NCI-H1092 (cell line): ENCODE results near the gene LONP1.
"Not testable (repeated sequence)": the region's sequence is repeated elsewhere in the genome, so short reads cannot be mapped to it uniquely, and the experiment has no call there.

ENCODE experiments used
- DNase-seq: peaks from one replicate; lab custom pipeline; 2025; lab: John Stamatoyannopoulos, UW

LONP1 gene

DNA sequence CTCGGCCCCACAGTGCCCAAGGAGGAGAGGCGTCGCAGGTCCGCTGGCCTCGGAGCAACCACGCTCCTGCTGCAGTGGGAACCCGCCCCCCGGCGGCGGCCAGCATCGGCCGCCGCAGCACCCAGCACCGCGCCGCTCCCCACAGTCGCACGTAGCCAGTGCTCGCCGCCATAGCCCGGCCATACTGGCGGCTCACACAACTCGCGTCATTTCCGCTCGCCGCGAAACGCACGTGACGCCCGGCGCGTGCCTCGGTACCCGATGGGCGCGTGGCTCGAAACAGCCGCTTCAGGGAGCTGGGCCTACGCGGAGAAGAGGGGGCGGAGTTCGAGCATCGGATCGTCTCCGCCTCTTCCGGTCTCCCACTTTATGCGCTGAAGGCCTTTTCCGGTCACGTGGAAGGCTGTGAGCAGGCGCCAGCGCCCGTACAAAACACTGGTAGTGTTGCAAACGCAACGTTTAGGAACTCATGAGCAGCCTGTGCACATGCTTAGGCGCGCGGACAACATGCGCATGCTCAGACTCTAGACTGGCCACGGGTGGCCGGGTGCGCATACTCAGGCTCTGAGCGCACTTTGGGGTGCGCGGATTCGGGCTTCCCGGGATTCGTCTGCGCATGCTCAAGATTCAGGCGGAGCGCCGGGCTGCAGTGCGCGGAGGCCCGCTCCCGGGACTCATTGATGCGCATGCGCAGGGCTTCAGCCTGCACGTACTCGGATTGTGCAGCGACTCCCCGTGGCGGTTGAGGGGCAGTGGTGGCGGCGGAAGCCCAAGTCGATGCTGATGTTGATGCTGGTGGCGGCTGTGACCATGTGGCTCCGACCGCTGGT is at the start of gene LONP1, which contains the start of gene CATSPERD:
Gene LONP1 (minus strand): TSS at position 186 of the 830 bp plus-strand sequence. CDS start 14 bp downstream, at position 172.
Gene CATSPERD (plus strand): TSS at position 677 of the 830 bp plus-strand sequence. CDS start 101 bp downstream, at position 778.
- peak; percentile 98 for DNase-seq

DNA sequence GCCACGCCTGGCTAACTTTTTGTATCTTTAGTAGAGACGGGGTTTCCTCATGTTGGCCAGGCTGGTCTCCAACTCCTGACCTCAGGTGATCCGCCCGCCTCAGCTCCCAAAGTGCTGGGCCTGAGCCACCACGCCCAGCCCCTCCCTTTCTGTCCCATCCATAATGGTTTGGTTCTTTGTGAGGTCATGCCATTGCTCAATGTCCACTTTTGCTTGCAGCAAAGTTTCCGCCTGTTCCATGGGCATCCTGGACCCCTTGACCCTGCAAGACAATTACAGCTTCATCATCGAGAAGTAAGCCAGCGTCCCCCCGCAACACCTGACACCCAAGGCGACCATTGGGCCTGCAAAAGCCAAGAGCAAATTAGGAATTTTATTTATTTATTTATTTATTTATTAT is 48.0 kb upstream of the LONP1 start:
- no peak for DNase-seq

DNA sequence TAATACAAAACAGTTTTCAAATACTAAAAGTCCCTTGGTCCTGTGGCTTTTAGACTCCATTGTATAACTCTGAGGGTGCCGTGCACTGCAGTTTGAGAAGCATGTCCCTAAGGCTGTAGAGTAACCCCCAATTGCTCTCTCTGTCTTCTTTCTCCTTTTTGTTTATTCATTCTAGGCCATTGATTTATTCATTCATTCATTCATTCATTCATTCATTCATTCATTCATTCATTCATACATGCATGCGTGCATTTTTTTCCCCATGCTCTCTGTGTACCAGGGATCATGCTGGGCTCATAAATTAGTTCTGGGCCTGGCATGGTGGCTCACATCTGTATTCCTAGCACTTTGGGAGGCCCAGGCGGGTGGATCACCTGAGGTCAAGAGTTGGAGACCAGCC is 45.3 kb upstream of the LONP1 start:
- DNase-seq = no peak

- DNase-seq = no peak
Measured at GRCh38 chr19:5762608-5763217, 42.8 kb upstream of the LONP1 start.

GRCh38 chr19:5753743-5754142 is 33.8 kb upstream of the LONP1 start:
- no peak for DNase-seq

DNA sequence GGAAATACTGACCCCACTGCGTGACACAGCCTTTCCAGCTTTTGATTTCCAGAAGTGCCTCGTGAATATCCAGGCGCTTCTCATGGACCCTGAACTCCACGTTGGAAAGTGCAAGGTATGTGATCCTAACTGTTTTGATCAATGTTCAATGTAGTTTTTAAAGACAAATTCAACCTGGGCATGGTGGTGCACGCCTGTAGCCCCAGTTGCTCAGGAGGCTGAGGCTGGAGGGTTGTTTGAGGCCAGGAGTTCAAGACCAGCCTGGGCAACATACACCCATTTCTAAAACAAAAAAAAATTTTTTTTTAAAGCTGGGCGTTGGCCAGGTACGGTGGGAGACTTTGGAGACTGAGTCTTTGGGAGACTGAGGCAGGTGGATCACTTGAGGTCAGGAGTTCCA is 31.8 kb upstream of the LONP1 start:
- no peak for DNase-seq

DNA sequence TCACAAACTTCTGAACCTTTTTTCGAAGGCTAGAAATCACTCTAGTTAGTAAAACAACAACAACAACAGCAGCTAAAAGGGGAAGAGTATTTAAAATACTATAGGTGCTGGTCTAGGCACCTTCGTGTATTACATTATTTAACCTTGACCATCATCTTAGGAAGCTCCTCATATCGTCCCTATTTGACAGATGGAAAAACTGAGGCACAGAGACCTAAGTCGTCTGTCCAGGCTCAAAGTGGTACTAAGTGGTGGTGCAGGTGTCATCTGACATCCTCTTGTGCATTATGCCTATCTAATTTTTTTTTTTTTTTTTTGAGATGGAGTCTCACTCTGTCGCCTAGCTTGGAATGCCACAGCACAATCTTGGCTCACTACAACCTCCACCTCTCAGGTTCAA is 29.6 kb upstream of the LONP1 start:
- DNase-seq = no peak

GRCh38 chr19:5748920-5749319 is 29.0 kb upstream of the LONP1 start:
- peak; percentile 4 for DNase-seq

DNA sequence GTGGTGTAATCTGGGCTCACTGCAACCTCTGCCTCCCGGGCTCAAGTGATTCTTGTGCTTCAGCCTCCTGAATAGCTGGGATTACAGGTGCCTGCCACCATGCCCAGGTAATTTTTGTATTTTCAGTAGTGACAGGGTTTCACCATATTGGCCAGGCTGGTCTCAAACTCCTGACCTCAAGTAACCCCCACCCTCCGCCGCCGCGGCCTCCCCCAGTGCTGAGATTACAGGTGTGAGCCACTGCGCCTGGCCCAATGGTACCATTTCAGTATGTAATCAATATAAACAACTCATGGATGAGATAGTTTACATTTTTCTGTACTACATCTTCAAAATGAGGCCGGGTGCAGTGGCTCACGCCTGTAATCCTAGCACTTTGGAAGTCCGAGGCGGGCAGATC is 25.1 kb upstream of the LONP1 start:
- not testable (repeated sequence) for DNase-seq

GRCh38 chr19:5743630-5744029 is 23.7 kb upstream of the LONP1 start:
- no peak for DNase-seq

GRCh38 chr19:5742051-5742450 is 22.1 kb upstream of the LONP1 start:
- no peak for DNase-seq

DNA sequence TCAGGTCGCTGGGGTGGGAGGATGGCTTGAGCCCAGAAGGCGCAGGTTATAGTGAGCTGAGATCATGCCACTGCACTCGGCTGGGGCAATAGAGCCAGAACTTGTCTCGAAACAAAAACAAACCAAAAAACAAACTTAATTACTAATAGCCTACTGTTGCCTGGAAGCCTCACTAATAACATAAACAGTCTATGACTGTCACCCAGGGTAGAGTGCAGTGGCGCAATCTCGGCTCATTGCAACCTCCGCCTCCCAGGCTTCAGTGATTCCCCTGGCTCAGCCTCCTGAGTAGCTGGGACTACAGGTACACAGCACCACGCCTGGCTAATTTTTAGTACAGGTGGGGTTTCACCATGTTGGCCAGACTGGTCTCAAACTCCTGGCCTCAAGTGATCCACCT is 18.5 kb upstream of the LONP1 start:
- DNase-seq = no peak

- DNase-seq = not testable (repeated sequence)
Measured at GRCh38 chr19:5733172-5733571, 13.2 kb upstream of the LONP1 start.

GRCh38 chr19:5727453-5728050 is 7.6 kb upstream of the LONP1 start:
- DNase-seq = no peak

DNA sequence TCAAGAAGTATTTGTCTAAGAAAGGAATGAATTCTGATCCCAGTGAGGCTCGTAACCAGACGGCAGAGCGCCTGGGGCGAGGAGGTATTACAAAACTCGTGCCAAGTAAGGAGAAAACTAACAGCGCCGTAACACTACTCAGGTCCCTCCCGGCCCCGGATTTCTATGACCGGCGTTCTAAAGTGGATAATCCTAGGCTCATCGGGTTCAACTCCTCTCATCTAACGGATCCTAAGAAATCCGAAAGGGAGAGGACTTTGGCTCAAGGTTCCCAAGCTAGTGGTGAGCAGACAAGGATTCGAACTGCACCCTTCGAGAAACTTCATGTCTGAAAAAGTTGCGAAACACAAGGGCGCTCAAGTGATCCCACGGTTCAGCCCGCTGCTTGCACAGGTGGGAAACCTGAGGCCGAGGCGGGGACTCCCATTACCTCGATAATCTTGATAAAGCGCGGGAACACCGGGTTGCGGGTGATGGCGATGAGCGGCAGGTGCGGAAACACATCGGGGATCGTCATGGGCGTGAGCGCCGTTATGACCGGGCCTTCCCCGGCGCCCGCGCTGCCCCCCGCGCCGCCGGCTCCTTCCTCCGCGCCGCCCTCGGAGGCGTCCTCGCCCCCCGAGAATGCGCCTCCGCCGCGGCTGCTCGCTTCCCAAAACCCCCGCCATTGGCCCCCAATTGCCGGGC is 529 bp downstream of the LONP1 start:
- DNase-seq = no peak

GRCh38 chr19:5718579-5719273 is 1.2 kb downstream of the LONP1 start:
- no peak for DNase-seq

GRCh38 chr19:5718037-5718578 is 1.8 kb downstream of the LONP1 start:
- DNase-seq = no peak

- no peak for DNase-seq
Measured at GRCh38 chr19:5717215-5717935, 2.6 kb downstream of the LONP1 start.

DNA sequence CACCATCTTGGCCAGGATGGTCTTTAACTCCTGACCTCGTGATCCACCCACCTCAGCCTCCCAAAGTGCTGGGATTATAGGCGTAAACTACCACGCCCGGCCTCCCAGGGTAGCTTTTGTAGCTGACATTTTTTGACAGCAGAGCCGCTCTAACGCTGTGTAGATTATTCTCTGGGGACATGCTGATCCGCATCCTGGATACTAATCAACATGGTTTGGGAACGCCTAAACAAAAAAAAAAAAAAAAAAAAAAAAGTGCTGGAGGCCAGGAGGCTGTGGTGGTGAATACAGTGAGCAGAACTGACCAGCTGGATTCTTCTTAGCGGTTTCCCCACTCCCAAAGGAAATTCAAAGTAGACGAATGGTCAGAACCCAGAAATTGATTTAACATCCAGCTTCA is 5.1 kb downstream of the LONP1 start:
- DNase-seq = no peak

GRCh38 chr19:5713228-5713627 is 6.7 kb downstream of the LONP1 start:
- DNase-seq = no peak

- DNase-seq = no peak
Measured at GRCh38 chr19:5711713-5712161, 8.2 kb downstream of the LONP1 start.
